ENCODE measurements around the gene AREL1. TPM values are rescaled to one million over a fixed set of nuclear protein-coding genes. Genes with fewer than 3 reads are reported as not detected.
A peak's percentile ranks its signal among the peaks of the same experiment; 100 is the strongest.

The AREL1 gene
- total RNA-seq, 1 donor from 2014 or later = 17.9 TPM

- DNase-seq (ENCODE audit: low spot score in 2 of 2) = no peak
- Histone ChIP-seq H3K4me3 (no peak overlapping the region), H3K4me1 (peaks cover 3 to 17% of the 10 kb centered on the region in 2 donors), H3K36me3 (peaks cover 24 to 51% of the 10 kb centered on the region in 2 donors), H3K27ac (peak overlapping the region; percentile 78 to 87), H3K9me3 (no peaks in the 10 kb centered on the region), H3K27me3 (no peaks in the 10 kb centered on the region)
- no peak for TF ChIP-seq CTCF (IDR thresholded peaks at IDR 0.05)
- intact Hi-C loops (cut with DNase I) = no loop called here
Measured at GRCh38 chr14:74669256-74669655, 43.6 kb downstream of the AREL1 start.

GRCh38 chr14:74667758-74668157 is 45.1 kb downstream of the AREL1 start:
- H3K9me3 ChIP-seq = no peaks in the 10 kb centered on the region
- peaks cover 11 to 32% of the 10 kb centered on the region in 2 donors for H3K4me1 ChIP-seq
- no peak for TF ChIP-seq CTCF (IDR thresholded peaks at IDR 0.05)
- intact Hi-C loops (cut with DNase I) = no loop called here
- DNase-seq (ENCODE audit: low spot score in 2 of 2) = no peak
- no peaks in the 10 kb centered on the region for H3K27me3 ChIP-seq
- peaks cover 33 to 50% of the 10 kb centered on the region in 2 donors for H3K36me3 ChIP-seq
- no peak overlapping the region for H3K4me3 ChIP-seq
- H3K27ac ChIP-seq = peak overlapping the region; percentile 7 to 36

- intact Hi-C loops (cut with DNase I) = no loop called here
- Histone ChIP-seq H3K36me3 (peaks cover 28 to 43% of the 10 kb centered on the region in 2 donors), H3K4me1 (peaks cover 25 to 46% of the 10 kb centered on the region in 2 donors), H3K27ac (peak overlapping the region; percentile 88 to 95), H3K27me3 (no peaks in the 10 kb centered on the region), H3K4me3 (no peak overlapping the region), H3K9me3 (no peaks in the 10 kb centered on the region)
- no peak for TF ChIP-seq CTCF (IDR thresholded peaks at IDR 0.05)
- no peak for DNase-seq (ENCODE audit: low spot score in 2 of 2)
Measured at GRCh38 chr14:74664717-74665116, 48.2 kb downstream of the AREL1 start.

GRCh38 chr14:74663884-74664283 is 49.0 kb downstream of the AREL1 start:
- Histone ChIP-seq H3K27me3 (no peaks in the 10 kb centered on the region), H3K4me3 (no peak overlapping the region), H3K4me1 (peaks cover 25 to 46% of the 10 kb centered on the region in 2 donors), H3K27ac (peak overlapping the region; percentile 88 to 95), H3K36me3 (peaks cover 20 to 35% of the 10 kb centered on the region in 2 donors), H3K9me3 (no peaks in the 10 kb centered on the region)
- intact Hi-C loops (cut with DNase I) = no loop called here
- DNase-seq (ENCODE audit: low spot score in 2 of 2) = peak in 1 of 2 donors; percentile 75
- no peak for TF ChIP-seq CTCF (IDR thresholded peaks at IDR 0.05)

- intact Hi-C loops (cut with DNase I) = loop anchor here (1.0 kb wide), 1 partner anchor 50 kb away; the partner anchor contains the start of gene LTBP2
- Histone ChIP-seq H3K4me1 (peaks cover 27 to 49% of the 10 kb centered on the region in 2 donors), H3K36me3 (peaks cover 15 to 22% of the 10 kb centered on the region in 2 donors), H3K9me3 (no peaks in the 10 kb centered on the region), H3K27me3 (no peaks in the 10 kb centered on the region), H3K27ac (peak overlapping the region; percentile 88 to 95), H3K4me3 (no peak overlapping the region)
- peak; percentile 58 to 84 for DNase-seq (ENCODE audit: low spot score in 2 of 2)
- no peak for TF ChIP-seq CTCF (IDR thresholded peaks at IDR 0.05)
Measured at GRCh38 chr14:74661726-74662450, 51.0 kb downstream of the AREL1 start.

Data from ascending aorta (tissue), 2 donors.